ENCODE data around the gene NFIC.
"Not testable (repeated sequence)": the region's sequence is repeated elsewhere in the genome, so short reads cannot be mapped to it uniquely, and the experiment has no call there.

Gene NFIC

DNA sequence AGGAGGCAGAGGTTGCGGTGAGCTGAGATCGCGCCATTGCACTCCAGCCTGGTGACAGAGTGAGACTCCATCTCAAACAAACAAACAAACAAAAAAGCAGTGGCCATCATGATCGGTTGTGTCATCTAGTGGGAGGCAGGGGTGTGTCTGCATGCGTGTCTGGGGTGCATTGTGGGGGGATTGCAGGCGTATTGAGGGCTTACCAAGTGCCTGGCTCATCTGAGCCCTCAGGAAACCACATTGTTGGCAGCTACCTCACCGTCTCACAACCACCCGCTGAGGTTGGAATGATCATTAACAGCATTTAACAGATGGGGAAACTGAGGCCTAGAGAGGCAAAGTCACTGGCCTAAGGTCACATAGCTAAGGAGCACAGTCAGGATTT lies 30.5 kb downstream of the NFIC start:
- no peak for DNase-seq

- peak in 32 of 58 donors; percentile 5 to 60 (median 32) for DNase-seq
Observed at GRCh38 chr19:3397266-3398022, 31.1 kb downstream of the NFIC start.

DNA sequence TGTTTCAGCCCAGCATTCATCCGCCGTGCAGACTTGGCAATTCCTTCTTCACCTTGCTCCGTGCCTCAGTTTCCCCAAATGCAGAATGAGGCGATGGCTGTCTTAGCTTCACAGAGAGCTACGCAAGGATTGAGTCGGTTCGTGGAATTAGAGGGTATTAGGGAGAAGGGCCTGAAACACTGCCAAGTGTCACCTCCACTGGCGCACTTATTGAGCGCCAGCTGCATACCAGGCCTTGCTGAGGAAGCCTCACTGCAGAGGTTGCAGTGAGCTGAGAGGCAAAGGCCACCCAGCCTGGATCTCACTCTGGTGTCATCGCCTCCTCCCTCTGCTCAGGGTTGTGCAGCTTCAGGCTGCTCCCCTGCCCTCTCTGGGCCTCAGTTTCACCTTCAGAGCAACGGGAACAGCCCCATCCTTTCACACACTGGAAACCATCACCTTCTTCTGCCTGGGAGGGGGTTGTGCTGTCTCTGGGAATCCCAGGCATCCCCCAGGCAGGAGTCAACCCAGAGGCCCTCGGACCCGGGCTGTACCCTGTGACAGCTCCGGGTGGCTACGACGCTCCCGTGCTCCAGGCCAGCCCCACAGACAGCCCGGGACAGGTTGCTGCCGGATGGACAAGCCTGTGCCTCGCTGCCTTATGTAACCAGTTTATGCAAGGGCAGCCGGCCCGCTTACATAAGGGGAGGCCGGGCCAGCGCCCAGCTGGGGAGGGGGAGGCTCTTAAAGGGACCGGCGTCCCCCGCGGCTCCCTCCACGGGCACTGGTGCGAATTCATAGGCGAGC lies 31.9 kb downstream of the NFIC start:
- peak; percentile 19 to 90 (median 74) for DNase-seq

DNA sequence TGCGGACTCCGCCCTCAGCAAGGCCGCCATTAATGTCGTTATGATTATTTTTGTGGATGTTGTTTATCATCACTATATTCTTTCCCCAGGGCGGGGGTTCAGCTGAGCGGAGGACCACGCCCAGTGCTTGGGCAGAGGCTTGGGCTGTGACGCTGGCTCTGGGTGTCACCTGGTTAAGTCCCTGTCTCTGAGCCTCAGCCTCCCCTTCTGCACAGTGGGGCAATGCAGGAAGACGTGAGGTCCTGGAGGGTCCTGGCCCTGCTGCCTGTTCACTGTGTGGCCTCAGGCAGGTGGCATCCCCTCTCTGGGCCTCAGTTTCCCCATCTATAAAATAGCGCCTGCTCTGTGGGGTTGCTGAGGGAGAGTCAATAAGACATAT lies 32.5 kb downstream of the NFIC start:
- DNase-seq = no peak

DNA sequence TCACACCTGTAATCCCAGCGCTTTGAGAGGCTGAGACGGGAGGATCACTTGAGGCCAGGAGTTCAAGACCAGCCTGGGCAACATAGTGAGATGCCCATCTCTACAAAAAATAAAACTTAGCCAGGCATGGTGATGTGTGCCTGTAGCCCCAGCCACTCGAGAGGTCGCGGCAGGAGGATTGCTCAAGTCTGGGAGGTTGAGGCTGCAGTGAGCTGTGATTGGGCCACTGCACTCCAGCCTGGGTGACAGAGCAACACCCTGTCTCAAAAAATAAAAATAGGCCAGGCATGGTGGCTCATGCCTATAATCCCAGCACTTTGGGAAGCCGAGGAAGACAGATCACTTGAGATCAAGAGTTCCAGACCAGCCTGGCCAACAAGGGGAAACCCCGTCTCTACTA lies 32.9 kb downstream of the NFIC start:
- not testable (repeated sequence) for DNase-seq

DNA sequence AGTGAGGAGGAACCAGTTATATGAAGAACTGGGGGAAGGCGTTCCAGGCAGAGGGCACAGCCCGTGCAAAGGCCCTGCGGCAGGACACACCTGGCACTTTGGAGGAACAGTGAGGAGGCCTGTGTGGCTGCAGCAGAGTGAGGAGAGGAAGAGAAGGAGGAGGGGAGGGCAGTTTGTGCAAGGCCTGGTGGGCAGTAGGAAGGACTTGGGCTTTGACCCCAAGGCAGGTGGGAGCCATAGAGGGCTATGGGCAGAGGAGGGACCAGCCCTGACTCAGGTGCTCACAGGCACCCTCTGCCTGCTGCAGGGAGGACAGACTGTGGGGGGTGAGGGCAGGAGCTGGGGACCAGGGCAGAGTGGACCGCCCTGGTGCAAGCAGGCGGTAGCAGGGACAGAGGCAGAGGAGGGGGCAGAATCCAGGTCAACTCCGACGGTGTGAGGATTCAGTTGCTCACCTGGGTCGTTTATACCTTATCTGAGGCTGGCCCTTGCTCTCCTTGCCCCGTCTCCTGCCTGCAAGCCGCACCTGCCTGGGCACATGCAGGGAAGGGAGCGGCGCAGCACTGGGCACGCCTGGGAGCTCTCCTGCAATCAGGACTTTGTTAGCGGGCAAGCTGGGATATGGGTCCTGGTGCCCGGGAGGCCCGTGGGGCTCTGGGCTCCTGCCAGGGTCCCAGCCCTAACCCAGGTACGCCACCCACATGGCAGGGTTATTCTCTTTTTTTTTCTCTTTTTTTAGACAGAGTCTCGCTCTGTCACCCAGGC lies 34.8 kb downstream of the NFIC start:
- no peak for DNase-seq

DNA sequence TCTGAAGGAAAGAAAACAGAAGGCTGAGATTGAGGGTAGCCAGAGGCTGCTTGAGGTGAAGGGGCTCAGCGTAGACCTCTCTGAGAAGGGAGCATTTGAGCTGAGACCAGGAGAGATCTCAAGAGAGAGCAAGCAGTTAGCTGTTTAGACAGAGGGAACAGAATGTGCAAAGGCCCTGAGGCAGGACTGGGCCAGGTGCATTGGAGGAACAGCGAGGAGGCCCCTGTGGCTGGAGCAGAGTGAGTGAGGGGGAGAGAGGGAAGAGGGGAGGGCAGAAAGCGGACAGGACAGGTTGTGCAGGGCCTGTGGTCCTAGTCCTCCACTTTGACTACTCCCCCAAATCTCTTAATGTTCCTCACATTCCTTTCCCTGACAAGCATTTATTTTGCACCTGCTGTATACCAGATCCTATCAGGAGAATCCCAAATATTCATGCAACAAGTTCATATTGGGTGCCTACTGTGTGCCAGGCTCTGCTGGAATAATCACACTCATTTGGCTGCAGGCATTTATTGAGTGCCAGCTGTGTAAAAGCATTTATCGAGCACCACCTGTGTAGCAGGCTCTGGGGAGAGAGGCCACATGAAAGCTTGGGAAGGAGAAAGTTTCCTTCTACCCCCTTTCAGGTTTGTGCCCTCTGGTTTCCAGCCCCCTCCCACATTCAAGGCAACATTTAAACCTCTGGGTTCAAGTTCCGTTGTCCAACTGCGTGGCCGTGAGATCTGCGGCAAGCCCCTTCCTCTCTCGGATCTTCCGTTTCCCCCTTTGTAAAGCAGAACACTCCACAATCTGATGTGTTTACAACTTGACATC lies 36.5 kb downstream of the NFIC start:
- no peak for DNase-seq

DNA sequence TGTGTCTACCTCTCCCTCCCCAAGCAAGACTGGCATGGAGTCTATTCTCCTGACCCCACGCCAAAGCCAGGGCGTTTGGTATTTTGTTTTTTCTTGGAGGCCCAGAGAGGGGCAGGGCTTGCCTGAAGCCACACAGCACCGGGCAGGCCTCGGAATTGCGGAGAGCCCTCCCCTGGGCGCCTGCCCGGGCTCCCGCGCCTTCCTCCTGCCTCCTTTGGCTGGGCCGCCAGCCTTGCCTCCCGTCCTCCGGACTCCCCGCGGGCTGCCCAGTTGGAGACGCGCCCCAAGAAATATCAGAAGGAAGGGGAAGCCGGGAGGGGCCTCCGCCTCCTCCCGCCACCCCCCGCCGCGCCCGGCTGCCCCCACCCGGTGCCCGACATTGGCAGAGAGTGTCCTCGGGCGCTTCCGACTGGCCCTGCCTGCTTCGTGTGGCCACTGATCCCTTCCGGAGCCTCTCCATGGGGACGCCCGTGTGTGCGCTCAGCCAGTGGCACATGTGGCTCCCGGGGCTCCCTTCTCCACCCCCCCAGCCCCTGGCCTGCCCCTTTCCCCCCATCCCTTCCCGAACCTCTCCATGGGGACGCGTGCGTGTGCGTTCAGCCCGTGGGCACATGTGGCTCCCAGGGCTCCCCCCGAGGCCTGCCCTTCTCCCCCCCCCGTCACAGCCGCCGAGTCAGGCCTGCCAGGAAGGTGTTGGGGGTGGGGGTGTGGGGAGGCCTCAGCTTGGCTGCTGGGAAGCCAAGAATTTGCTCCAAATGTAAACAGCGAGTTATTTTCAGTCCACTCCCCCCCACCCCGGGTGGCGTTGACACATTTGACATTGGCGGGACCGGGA lies 37.3 kb downstream of the NFIC start:
- DNase-seq = peak; percentile 37 to 95 (median 82)

GRCh38 chr19:3404324-3405260 lies 38.2 kb downstream of the NFIC start:
- DNase-seq = peak; percentile 28 to 93 (median 80)

- DNase-seq = no peak
Observed at GRCh38 chr19:3405261-3405653, 38.9 kb downstream of the NFIC start.

DNA sequence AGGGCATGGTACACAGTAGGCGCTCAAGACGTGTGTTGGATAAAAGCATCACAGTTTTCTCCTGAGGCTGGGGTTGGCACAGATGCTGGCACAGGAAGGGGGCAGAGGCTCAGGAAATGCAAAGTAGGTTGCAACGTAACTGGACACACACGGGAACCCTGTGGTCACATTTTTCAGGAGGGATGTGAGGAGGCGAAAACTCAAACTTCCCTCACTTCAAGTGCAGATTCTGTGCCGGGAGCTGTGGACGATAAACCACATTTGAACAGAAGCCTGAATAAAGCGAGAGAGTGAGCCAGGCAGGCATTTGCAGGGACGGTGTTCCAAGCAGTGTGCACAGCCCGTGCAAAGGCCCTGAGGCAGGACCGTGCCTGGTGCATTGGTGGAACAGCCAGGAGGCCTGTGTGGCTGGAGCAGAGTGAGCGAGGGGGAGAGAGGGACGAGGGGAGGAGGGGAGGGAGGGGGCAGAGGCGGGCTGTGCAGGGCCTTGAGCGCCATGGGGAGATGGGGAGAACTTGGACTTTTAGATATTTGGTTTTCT lies 40.3 kb downstream of the NFIC start:
- DNase-seq = no peak

DNA sequence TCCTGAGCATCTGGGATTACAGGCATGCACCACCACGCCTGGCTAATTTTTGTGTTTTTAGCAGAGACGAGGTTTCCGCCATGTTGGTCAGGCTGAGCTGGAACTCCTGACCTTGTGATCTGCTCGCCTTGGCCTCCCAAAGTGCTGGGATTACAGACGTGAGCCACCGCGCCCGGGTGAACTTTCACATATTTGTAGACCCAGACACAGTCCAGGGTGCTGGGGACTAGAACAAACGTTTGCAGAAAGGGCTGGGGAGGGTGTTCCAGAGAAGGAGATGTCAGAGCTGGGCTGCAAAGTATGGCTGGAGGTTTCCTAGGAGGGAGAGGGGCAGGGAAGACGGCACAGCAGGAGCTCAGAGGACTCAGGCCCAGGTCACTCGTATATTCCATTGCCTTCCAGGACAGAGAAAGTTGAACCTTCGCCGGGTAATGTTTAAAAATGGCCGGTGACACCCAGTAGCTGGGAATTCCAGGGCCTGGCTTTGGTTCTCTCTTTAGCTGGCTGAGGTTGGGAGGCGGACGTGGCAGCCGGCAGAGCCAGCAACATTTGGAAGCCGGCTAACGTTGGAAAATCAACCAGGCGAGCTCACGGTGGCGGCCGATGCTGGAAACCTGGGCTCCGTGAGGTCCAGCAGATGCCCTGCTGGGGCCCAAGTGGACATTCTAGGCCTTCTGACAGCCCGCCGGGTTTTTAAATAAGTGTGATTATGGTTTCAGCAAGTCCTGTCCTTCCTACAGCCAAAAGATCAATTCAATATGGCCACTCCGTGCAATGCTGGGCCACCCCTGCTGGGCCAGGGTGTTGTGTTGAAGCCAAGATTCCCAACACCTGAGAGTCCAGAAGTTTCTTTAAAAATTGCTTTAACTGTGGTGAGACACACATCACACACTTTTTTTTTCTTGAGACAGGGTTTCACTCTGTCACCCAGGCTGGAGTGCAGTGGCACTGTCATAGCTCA lies 41.5 kb downstream of the NFIC start:
- peak in 48 of 58 donors; percentile 8 to 81 (median 46) for DNase-seq

GRCh38 chr19:3408996-3409345 lies 42.6 kb downstream of the NFIC start:
- no peak for DNase-seq

DNA sequence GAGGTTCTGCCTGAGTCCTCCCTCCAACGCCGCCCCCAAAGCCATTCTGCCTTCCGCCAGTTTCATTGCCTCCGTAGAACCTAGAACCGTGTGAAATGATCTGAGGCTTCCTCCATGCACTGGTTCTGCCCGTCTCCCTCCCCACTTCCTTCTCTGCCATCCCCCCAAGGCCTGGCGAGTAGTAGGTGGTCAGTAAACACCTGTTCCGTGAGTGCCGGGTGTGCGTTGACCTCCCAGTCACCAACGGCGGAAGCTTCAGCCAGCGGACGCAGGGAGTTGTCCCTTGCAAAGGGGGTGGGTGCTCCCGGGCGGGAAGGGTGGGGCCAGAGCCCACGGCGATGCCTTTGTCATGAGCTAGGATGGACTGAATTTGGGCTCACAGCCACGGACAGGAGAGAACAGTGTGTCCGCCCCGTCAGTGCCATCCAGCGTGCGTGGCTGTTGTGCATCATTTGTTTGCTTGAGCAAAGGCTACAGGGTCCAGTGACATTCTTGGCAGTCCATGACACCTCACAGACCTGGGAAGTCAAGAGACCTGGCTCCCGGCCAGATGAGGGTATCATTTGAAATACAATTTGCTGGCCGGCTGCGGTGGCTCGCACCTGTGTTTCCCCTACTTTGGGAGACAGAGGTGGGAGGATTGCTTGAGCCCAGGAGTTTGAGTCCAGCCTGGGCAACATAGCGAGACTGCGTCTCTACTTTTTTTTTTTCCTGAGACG lies 43.1 kb downstream of the NFIC start:
- DNase-seq = peak in 2 of 58 donors; percentile 41 to 48

- DNase-seq = no peak
Observed at GRCh38 chr19:3411636-3412035, 45.3 kb downstream of the NFIC start.

DNA sequence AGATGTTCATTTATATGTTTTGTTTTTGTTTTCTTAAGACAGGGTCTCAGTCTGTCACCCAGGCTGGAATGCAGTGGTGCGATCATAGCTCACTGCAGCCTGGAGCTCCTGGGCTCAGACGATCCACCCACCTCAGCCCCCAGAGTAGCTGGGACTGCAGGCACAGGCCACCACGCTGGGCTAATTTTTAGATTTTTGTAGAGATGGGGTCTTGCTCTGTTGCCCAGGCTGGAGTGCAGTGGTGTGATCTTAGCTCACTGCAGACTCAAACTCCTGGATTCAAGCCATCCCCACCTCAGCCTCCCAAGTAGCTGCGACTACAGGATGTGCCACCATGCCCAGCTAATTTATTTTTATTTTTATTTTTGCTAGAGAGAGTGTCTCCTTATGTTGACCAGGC lies 45.7 kb downstream of the NFIC start:
- DNase-seq = no peak

GRCh38 chr19:3413796-3414327 lies 47.5 kb downstream of the NFIC start:
- DNase-seq = no peak

Data from anterior cingulate cortex (tissue), 58 donors.